HepG2 (cell line): ENCODE data around the gene THBS2. TPM values are rescaled to one million over a fixed set of nuclear protein-coding genes. Genes with fewer than 3 reads are reported as not detected.
"Not testable (repeated sequence)": the region's sequence is repeated elsewhere in the genome, so short reads cannot be mapped to it uniquely, and the experiment has no call there.

ENCODE experiments used
- ATAC-seq: fragments of 200-7000 bp; cut with Tn5 transposase; 3 replicates; pipeline ENCODE4 v1.9.1; 2020; ENCODE audit warnings: mild to moderate bottlenecking, moderate library complexity
- BruUV-seq: library from RNA; stranded (reverse); fragments of 400-500 nt; replicated peaks from 2 replicates; lab custom pipeline; 2021; lab: Mats Ljungman, UMichigan
- CTCF ChIA-PET: fragments of 300-600 bp; formaldehyde crosslinking; extraction: SDS; loops from one replicate; lab custom pipeline; 2021; ENCODE audit warnings: low total read pairs, inconsistent platforms, low intra/inter-chr PET ratio; lab: Yijun Ruan, JAX
- POLR2A ChIA-PET: fragments of 350-600 bp; sonication (Branson Sonifier 250); formaldehyde crosslinking; loops from one replicate; lab custom pipeline; 2020; ENCODE audit warnings: antibody characterized with exemption, inconsistent platforms; lab: Yijun Ruan, JAX
- DNase-seq: peaks from one replicate; pipeline ENCODE4 v3.0.0-alpha.2; 2015; ENCODE audit warnings: low spot score
- FAIRE-seq: peaks from 3 replicates; lab custom pipeline; 2011; peaks lifted over from hg19 to GRCh38; lab: Jason Lieb, UNC
- H2AFZ ChIP-seq: one replicate; pipeline ENCODE4 v1.6.1; 2011; ENCODE audit warnings: low read length, inconsistent platforms
- H3K27ac ChIP-seq: fragments of 300-600 bp; 3 replicates; pipeline ENCODE4 v1.8.0; 2011; ENCODE audit warnings: mixed run types, mild to moderate bottlenecking, mixed read lengths, low read length, inconsistent platforms; ENCODE audit not compliant: insufficient read depth; ENCODE audit errors: extremely low read length
- H3K27me3 ChIP-seq, 2 experiments: fragments of 200-600 bp in 1 of 2; 2 replicates in 1 of 2; 3 replicates in 1 of 2; pipeline versions ENCODE4 v1.6.0 to v1.8.0; 2011; ENCODE audit warnings: low read length in 2 of 2, mild to moderate bottlenecking in 2 of 2, moderate library complexity in 2 of 2, inconsistent platforms in 1 of 2; ENCODE audit not compliant: insufficient read depth in 2 of 2, control insufficient read depth in 1 of 2
- H3K36me3 ChIP-seq, 2 experiments: fragments of 200-600 bp in 1 of 2; replicated peaks in 1 of 2; 2 replicates in 1 of 2; 3 replicates in 1 of 2; pipeline versions ENCODE4 v1.5.1 to v1.8.0; 2011; ENCODE audit warnings: low read length in 2 of 2, inconsistent platforms in 1 of 2; ENCODE audit not compliant: insufficient read depth in 2 of 2, control insufficient read depth in 1 of 2
- H3K4me1 ChIP-seq: 2 replicates; pipeline ENCODE4 v1.5.1; 2012; ENCODE audit warnings: low read length, inconsistent platforms; ENCODE audit not compliant: insufficient read depth
- H3K4me2 ChIP-seq: 2 replicates; pipeline ENCODE4 v1.6.0; 2011; ENCODE audit warnings: low read depth, low read length, inconsistent platforms
- H3K4me3 ChIP-seq, 3 experiments: fragments of 200-600 bp in 1 of 3; sonication (generic), shearing (Covaris generic) in 1 of 3; replicated peaks in 1 of 3; 2 replicates each; pipeline ENCODE4 v1.5.1; 2011 to 2016; ENCODE audit warnings: low read length in 3 of 3, inconsistent platforms in 2 of 3, low read depth in 2 of 3, mild to moderate bottlenecking in 2 of 3, control low read depth in 1 of 3, mixed read lengths in 1 of 3; ENCODE audit not compliant: insufficient read depth in 1 of 3
- H3K79me2 ChIP-seq: one replicate; pipeline ENCODE4 v1.6.1; 2011; ENCODE audit warnings: low read length, inconsistent platforms; ENCODE audit not compliant: insufficient read depth
- H3K9ac ChIP-seq: 2 replicates; pipeline ENCODE4 v1.6.0; 2011; ENCODE audit warnings: mild to moderate bottlenecking, low read depth, low read length, inconsistent platforms; ENCODE audit not compliant: insufficient read depth
- H3K9me3 ChIP-seq: 2 replicates; pipeline ENCODE4 v1.5.1; 2012; ENCODE audit warnings: mild to moderate bottlenecking, low read length
- H4K20me1 ChIP-seq: 2 replicates; pipeline ENCODE4 v1.6.0; 2011; ENCODE audit warnings: inconsistent platforms, mild to moderate bottlenecking, low read length, moderate library complexity; ENCODE audit not compliant: insufficient read depth
- CHD4 ChIP-seq: fragments of 200-600 bp; sonication (generic); IDR thresholded peaks from 2 replicates; pipeline ENCODE4 v1.7.0; 2017; ENCODE audit warnings: mild to moderate bottlenecking, low read length, borderline replicate concordance
- GPN1 ChIP-seq: sonication (generic); formaldehyde crosslinking; IDR thresholded peaks from 2 replicates; pipeline ENCODE4 v1.5.1; 2020; ENCODE audit warnings: missing genetic modification reagents, borderline replicate concordance
- IKZF1 ChIP-seq: fragments of 450-650 bp; IDR thresholded peaks from 2 replicates; pipeline ENCODE4 v1.7.1; 2016
- JUN ChIP-seq: sonication (generic); formaldehyde crosslinking; IDR thresholded peaks from 2 replicates; pipeline ENCODE4 v1.4.0; 2020; ENCODE audit warnings: mild to moderate bottlenecking, missing genetic modification reagents
- NFIB ChIP-seq: sonication (generic); formaldehyde crosslinking; IDR thresholded peaks from 2 replicates; pipeline ENCODE4 v1.9.0; 2021; ENCODE audit warnings: missing genetic modification reagents, mild to moderate bottlenecking, borderline replicate concordance
- NFYC ChIP-seq: IDR thresholded peaks from 2 replicates; pipeline ENCODE4 v1.6.1; 2016; ENCODE audit warnings: missing genetic modification reagents, missing compliant biosample characterization
- RBM39 ChIP-seq: fragments of 200-400 bp; formaldehyde crosslinking; IDR thresholded peaks from one replicate; pipeline ENCODE4 v1.6.1; 2018; ENCODE audit warnings: antibody characterized with exemption, mild to moderate bottlenecking, low read depth, low read length; ENCODE audit not compliant: poor library complexity, severe bottlenecking
- ZNF317 ChIP-seq: sonication (generic); formaldehyde crosslinking; IDR thresholded peaks from 2 replicates; pipeline ENCODE4 v1.5.0; 2020; ENCODE audit warnings: mild to moderate bottlenecking, missing genetic modification reagents
- WGBS: methylation state at CpG from one replicate; pipeline ENCODE4 v1.1.6; 2017; ENCODE audit warnings: low lambda C conversion rate; 5-methylcytosine and 5-hydroxymethylcytosine counted together
- in situ Hi-C: cut with HindIII; loops from 2 replicates; pipeline ENCODE4 v1.10.0; 2017; ENCODE audit warnings: low pct_unique_long_range_greater_than_20kb; ENCODE audit not compliant: extremely low pct_ligation_motif_present
- intact Hi-C: fragments of 100-400 bp; cut with micrococcal nuclease; formaldehyde crosslinking; loops from one replicate; pipeline ENCODE4 v1.10.0; 2022; ENCODE audit not compliant: unreplicated experiment
- polyA plus RNA-seq, 8 experiments: library from polyadenylated mRNA; depleted of rRNA in 3 of 8; stranded (reverse) in 7 of 8; unstranded in 1 of 8; fragments of >200 nt; fragmentation: Illumina TruSeq in 4 of 8; extraction: Trizol in 4 of 8; gene quantifications; 2 replicates each; pipeline versions ENCODE4 v1.2.1 to v1.2.3, GENCODE V29; 2011 to 2016; ENCODE audit warnings: low read depth in 4 of 8, missing spikeins in 1 of 8, mixed read lengths in 1 of 8; ENCODE audit not compliant: insufficient read depth in 1 of 8
- total RNA-seq, 5 experiments: library from RNA; depleted of rRNA; stranded (reverse); fragments of >200 nt; fragmentation: Illumina TruSeq; extraction: Trizol; gene quantifications; 2 replicates each; pipeline ENCODE4 v1.2.3, GENCODE V29; 2016; ENCODE audit warnings: low read depth in 1 of 5
- TF ChIP-seq, protein P1 (sequence below): sonication (generic); formaldehyde crosslinking; conservative IDR thresholded peaks from 2 replicates; pipeline ENCODE4 v1.5.0; 2020; ENCODE audit warnings: missing genetic modification reagents

The THBS2 gene
- total and polyA plus RNA-seq, 2 of the 13 experiments (the other 11 are each of a cell fraction or from before 2014, with no cell fraction given): 0.12 to 0.15 TPM

GRCh38 chr6:169263374-169263773 lies 9.7 kb upstream of the THBS2 start:
- Histone ChIP-seq H3K4me2 (no peak overlapping the region), H3K27ac (no peak overlapping the region), H3K27me3 (peaks cover 9 to 69% of the 10 kb centered on the region in 2 experiments)
- CTCF ChIA-PET: no interaction called here
- intact Hi-C loops: no loop called here
- no peak for FAIRE-seq
- TF ChIP-seq RBM39: no peak
- TF ChIP-seq CHD4: no peak
- TF ChIP-seq JUN (CRISPR knock-in tag): no peak
- TF ChIP-seq GPN1: no peak
- TF ChIP-seq IKZF1: no peak
- no peak for TF ChIP-seq NFIB
- no peak for TF ChIP-seq ZNF317 (CRISPR knock-in tag)
- no peak for TF ChIP-seq NFYC (CRISPR knock-in tag)
- TF ChIP-seq, protein P1, sequence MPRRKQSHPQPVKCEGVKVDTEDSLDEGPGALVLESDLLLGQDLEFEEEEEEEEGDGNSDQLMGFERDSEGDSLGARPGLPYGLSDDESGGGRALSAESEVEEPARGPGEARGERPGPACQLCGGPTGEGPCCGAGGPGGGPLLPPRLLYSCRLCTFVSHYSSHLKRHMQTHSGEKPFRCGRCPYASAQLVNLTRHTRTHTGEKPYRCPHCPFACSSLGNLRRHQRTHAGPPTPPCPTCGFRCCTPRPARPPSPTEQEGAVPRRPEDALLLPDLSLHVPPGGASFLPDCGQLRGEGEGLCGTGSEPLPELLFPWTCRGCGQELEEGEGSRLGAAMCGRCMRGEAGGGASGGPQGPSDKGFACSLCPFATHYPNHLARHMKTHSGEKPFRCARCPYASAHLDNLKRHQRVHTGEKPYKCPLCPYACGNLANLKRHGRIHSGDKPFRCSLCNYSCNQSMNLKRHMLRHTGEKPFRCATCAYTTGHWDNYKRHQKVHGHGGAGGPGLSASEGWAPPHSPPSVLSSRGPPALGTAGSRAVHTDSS (CRISPR knock-in tag): no peak
- TF ChIP-seq, all 625 proteins: peak for 0
- no peak overlapping the region for H2AFZ ChIP-seq
- ATAC-seq: no peak
- H3K4me1 ChIP-seq: no peaks in the 10 kb centered on the region
- DNase-seq: no peak
- no peak overlapping the region for H3K4me3 ChIP-seq
- BruUV-seq: no TSS peak
- POLR2A ChIA-PET: no interaction called here
- no peaks in the 10 kb centered on the region for H3K36me3 ChIP-seq
- no peaks in the 10 kb centered on the region for H4K20me1 ChIP-seq
- H3K9me3 ChIP-seq: no peaks in the 10 kb centered on the region
- no peaks in the 10 kb centered on the region for H3K79me2 ChIP-seq
- in situ Hi-C loops: no loop called here
- no peak overlapping the region for H3K9ac ChIP-seq
- WGBS: 7% methylated on average over 3 of the region's 3 CpGs

- intact Hi-C loops, H3K9ac ChIP-seq: not testable (repeated sequence)
Measured at GRCh38 chr6:169262602-169263001, 9.0 kb upstream of the THBS2 start.

More at GRCh38 chr6:169262602-169263001, 9.0 kb upstream of the THBS2 start:
- H3K27ac ChIP-seq, H3K4me1 ChIP-seq, in situ Hi-C loops, BruUV-seq, H3K9me3 ChIP-seq, H2AFZ ChIP-seq, H3K4me3 ChIP-seq, DNase-seq, H3K79me2 ChIP-seq, CTCF ChIA-PET, FAIRE-seq, ATAC-seq, POLR2A ChIA-PET, H3K4me2 ChIP-seq, H4K20me1 ChIP-seq, H3K36me3 ChIP-seq: not testable (repeated sequence)
- peaks cover 8 to 73% of the 10 kb centered on the region in 2 experiments; a peak in 4 of 5 replicates for H3K27me3 ChIP-seq
- 24% methylated on average over 13 of the region's 14 CpGs for WGBS
